Measurements from ENCODE around the gene GABRP. TPM values are rescaled to one million over a fixed set of nuclear protein-coding genes. Genes with fewer than 3 reads are reported as not detected.
A peak's percentile ranks its signal among the peaks of the same experiment; 100 is the strongest.

GABRP gene
- total RNA-seq, 1 experiment from 2014 or later = 1.5 TPM

GRCh38 chr5:170769246-170769645, 14.3 kb upstream of the GABRP start:
- no peaks in the 10 kb centered on the region for H4K20me1 ChIP-seq (ENCODE audit: control insufficient read depth, insufficient read depth, insufficient read length)
- peaks cover 11% of the 10 kb centered on the region; the same call in 1 of the 2 replicates for H3K4me1 ChIP-seq (ENCODE audit: insufficient read depth, low read length)
- H4K8ac ChIP-seq (replicated peaks; ENCODE audit: insufficient read length, low read depth, low read length) = no peak overlapping the region
- no peak overlapping the region for H3K56ac ChIP-seq (ENCODE audit: insufficient read length, low read depth, low read length)
- no peak overlapping the region for H2AK5ac ChIP-seq (ENCODE audit: insufficient read length, low read length)
- H4K91ac ChIP-seq (ENCODE audit: insufficient read length, low read depth, low read length) = no peak overlapping the region
- no peaks in the 10 kb centered on the region for H3K9me3 ChIP-seq (ENCODE audit: control insufficient read depth, low read depth, low read length)
- no peaks in the 10 kb centered on the region for H3K23me2 ChIP-seq (ENCODE audit: insufficient read length, low read depth, low read length, poor library complexity, severe bottlenecking)
- peak overlapping the region in 1 of 3 experiments; percentile 4; a peak in 1 of 7 replicates for H3K27ac Mint-ChIP-seq
- no peak overlapping the region for H3K4me3 Mint-ChIP-seq
- H3K27me3 ChIP-seq (ENCODE audit: insufficient read depth, low read length) = no peaks in the 10 kb centered on the region
- no peak overlapping the region for H3K4ac ChIP-seq (ENCODE audit: low read depth, low read length)
- no CpG with 5 or more reads among the region's 6 CpGs for WGBS (ENCODE audit: extremely low coverage, insufficient read length, low lambda C conversion rate)
- no peaks in the 10 kb centered on the region for H3K79me2 ChIP-seq (ENCODE audit: insufficient read depth, low read length)
- H3K36me3 Mint-ChIP-seq (ENCODE audit: insufficient read depth in 1 of 3, low read depth in 3 of 3) = peaks cover 0 to 3% (median 0%) of the 10 kb centered on the region in 3 experiments; a peak in 2 of 7 replicates
- no peaks in the 10 kb centered on the region for H3K27me3 Mint-ChIP-seq (ENCODE audit: low read depth)
- no peak overlapping the region for H3K18ac ChIP-seq (ENCODE audit: insufficient read length, low read depth, low read length)
- H2BK120ac ChIP-seq (ENCODE audit: low read depth, low read length, poor library complexity, severe bottlenecking) = no peak overlapping the region
- no peak overlapping the region for H3K4me2 ChIP-seq (ENCODE audit: insufficient read depth, insufficient read length, low read length)
- H3K9ac ChIP-seq (ENCODE audit: extremely low read depth, insufficient read length, low read length) = no peak overlapping the region
- H3K14ac ChIP-seq (ENCODE audit: insufficient read depth, low read length) = no peak overlapping the region
- H4K5ac ChIP-seq (ENCODE audit: insufficient read length, low read depth, low read length) = no peak overlapping the region
- peaks cover 0 to 3% of the 10 kb centered on the region in 2 experiments; a peak in 1 of 5 replicates for H3K9me3 Mint-ChIP-seq
- H2BK15ac ChIP-seq (ENCODE audit: low read depth, low read length) = no peak overlapping the region
- TF ChIP-seq, protein P1, sequence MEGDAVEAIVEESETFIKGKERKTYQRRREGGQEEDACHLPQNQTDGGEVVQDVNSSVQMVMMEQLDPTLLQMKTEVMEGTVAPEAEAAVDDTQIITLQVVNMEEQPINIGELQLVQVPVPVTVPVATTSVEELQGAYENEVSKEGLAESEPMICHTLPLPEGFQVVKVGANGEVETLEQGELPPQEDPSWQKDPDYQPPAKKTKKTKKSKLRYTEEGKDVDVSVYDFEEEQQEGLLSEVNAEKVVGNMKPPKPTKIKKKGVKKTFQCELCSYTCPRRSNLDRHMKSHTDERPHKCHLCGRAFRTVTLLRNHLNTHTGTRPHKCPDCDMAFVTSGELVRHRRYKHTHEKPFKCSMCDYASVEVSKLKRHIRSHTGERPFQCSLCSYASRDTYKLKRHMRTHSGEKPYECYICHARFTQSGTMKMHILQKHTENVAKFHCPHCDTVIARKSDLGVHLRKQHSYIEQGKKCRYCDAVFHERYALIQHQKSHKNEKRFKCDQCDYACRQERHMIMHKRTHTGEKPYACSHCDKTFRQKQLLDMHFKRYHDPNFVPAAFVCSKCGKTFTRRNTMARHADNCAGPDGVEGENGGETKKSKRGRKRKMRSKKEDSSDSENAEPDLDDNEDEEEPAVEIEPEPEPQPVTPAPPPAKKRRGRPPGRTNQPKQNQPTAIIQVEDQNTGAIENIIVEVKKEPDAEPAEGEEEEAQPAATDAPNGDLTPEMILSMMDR (conservative IDR thresholded peaks at IDR 0.05) = no peak
- no peak for DNase-seq
- no peak overlapping the region for H3K27ac ChIP-seq (ENCODE audit: insufficient read length, low read depth, low read length)
- H2BK5ac ChIP-seq (ENCODE audit: insufficient read length, low read length) = no peak overlapping the region
- no peak overlapping the region for H3T11ph ChIP-seq (ENCODE audit: low read length)
- H3K79me1 ChIP-seq (ENCODE audit: insufficient read depth, low read depth, low read length, poor library complexity, severe bottlenecking) = no peaks in the 10 kb centered on the region
- no peak overlapping the region for H2BK12ac ChIP-seq (ENCODE audit: insufficient read length, low read depth, low read length)
- no peak overlapping the region for H3K23ac ChIP-seq (ENCODE audit: insufficient read length, low read depth, low read length)
- H2BK20ac ChIP-seq (ENCODE audit: low read depth, low read length, poor library complexity, severe bottlenecking) = no peak overlapping the region
- H3K4me1 Mint-ChIP-seq = peaks cover 25 to 29% of the 10 kb centered on the region in 2 experiments
- no peak overlapping the region for H2AFZ ChIP-seq (ENCODE audit: low read length)
